ACC112 (cell line): ENCODE data around the gene PSD.

Source experiments
- H2AFZ ChIP-seq: fragments of 200-600 bp; sonication (generic); one replicate; pipeline ENCODE4 v1.6.0; 2017; ENCODE audit warnings: antibody characterized with exemption, low read length; ENCODE audit not compliant: unreplicated experiment
- H3K27ac ChIP-seq: fragments of 200-600 bp; sonication (generic); 2 replicates; pipeline ENCODE4 v1.5.1; 2014; ENCODE audit warnings: low read depth, mild to moderate bottlenecking, antibody characterized with exemption, low read length, moderate library complexity
- H3K27me3 ChIP-seq: fragments of 200-600 bp; sonication (generic); 2 replicates; pipeline ENCODE4 v1.6.1; 2014; ENCODE audit warnings: mild to moderate bottlenecking, antibody characterized with exemption, low read length, moderate library complexity, mixed read lengths; ENCODE audit not compliant: insufficient read depth
- H3K36me3 ChIP-seq: fragments of 200-600 bp; sonication (generic); 2 replicates; pipeline ENCODE4 v1.6.1; 2016; ENCODE audit warnings: mild to moderate bottlenecking, antibody characterized with exemption, low read length, moderate library complexity, mixed read lengths; ENCODE audit not compliant: insufficient read depth
- H3K4me1 ChIP-seq: fragments of 200-600 bp; sonication (generic); one replicate; pipeline ENCODE4 v1.6.1; 2016; ENCODE audit warnings: low read length, mixed read lengths; ENCODE audit not compliant: insufficient read depth, unreplicated experiment, control insufficient read depth
- H3K4me3 ChIP-seq: fragments of 200-600 bp; sonication (generic); 2 replicates; pipeline ENCODE4 v1.5.1; 2014; ENCODE audit warnings: mild to moderate bottlenecking, low read depth, low read length
- H3K79me2 ChIP-seq: fragments of 200-600 bp; sonication (generic); one replicate; pipeline ENCODE4 v1.6.0; 2016; ENCODE audit warnings: low read length; ENCODE audit not compliant: control insufficient read depth, unreplicated experiment, insufficient read depth

Gene PSD

GRCh38 chr10:102354451-102354850 lies 64.1 kb downstream of the PSD start:
- H3K4me1 ChIP-seq = no peaks in the 10 kb centered on the region
- peaks cover 39% of the 10 kb centered on the region for H3K36me3 ChIP-seq
- no peak overlapping the region for H3K4me3 ChIP-seq
- peaks cover 3% of the 10 kb centered on the region for H3K79me2 ChIP-seq
- H3K27ac ChIP-seq = no peak overlapping the region
- H3K27me3 ChIP-seq = no peaks in the 10 kb centered on the region
- no peak overlapping the region for H2AFZ ChIP-seq
